ENCODE data around the gene SLC6A18. TPM values are rescaled to one million over a fixed set of nuclear protein-coding genes. Genes with fewer than 3 reads are reported as not detected.
A peak's percentile ranks its signal among the peaks of the same experiment; 100 is the strongest.

SLC6A18 gene
- total and polyA plus RNA-seq, 2 of the 13 experiments (the other 11 are each of a cell fraction or from before 2014, with no cell fraction given): not detected

- no peak for TF ChIP-seq ZNF816 (CRISPR knock-in tag; IDR thresholded peaks at IDR 0.05; ENCODE audit: borderline replicate concordance)
- TF ChIP-seq GFI1 (CRISPR knock-in tag; IDR thresholded peaks at IDR 0.05; ENCODE audit: borderline replicate concordance): no peak; the same call in 1 of the 2 replicates
- TF ChIP-seq HMG20B (CRISPR knock-in tag; conservative IDR thresholded peaks at IDR 0.05): 0 out of 2 replicates have a peak, but pooled peaks have one; percentile 24
- peak; percentile 44; the same call in 1 of the 2 replicates for TF ChIP-seq REPIN1 (CRISPR knock-in tag; IDR thresholded peaks at IDR 0.05; ENCODE audit: borderline replicate concordance, low read depth)
- TF ChIP-seq MTA3 (CRISPR knock-in tag; IDR thresholded peaks at IDR 0.05): no peak
- peak; percentile 71 for TF ChIP-seq POLR2G (IDR thresholded peaks at IDR 0.05; ENCODE audit: low read depth, low read length)
- peak; percentile 82 for TF ChIP-seq DPF2 (CRISPR knock-in tag; IDR thresholded peaks at IDR 0.05; ENCODE audit: borderline replicate concordance, low read depth)
- 0 out of 2 replicates have a peak, but pooled peaks have one; percentile 20 for TF ChIP-seq KDM1A (CRISPR knock-in tag; IDR thresholded peaks at IDR 0.05)
- TF ChIP-seq ATF1 (CRISPR knock-in tag; IDR thresholded peaks at IDR 0.05): no peak
- no peak for TF ChIP-seq STAT6 (CRISPR knock-in tag; IDR thresholded peaks at IDR 0.05; ENCODE audit: borderline replicate concordance)
- TF ChIP-seq KMT2A (CRISPR knock-in tag; IDR thresholded peaks at IDR 0.05): peak; percentile 13; the same call in 1 of the 2 replicates
- TF ChIP-seq, protein P1, sequence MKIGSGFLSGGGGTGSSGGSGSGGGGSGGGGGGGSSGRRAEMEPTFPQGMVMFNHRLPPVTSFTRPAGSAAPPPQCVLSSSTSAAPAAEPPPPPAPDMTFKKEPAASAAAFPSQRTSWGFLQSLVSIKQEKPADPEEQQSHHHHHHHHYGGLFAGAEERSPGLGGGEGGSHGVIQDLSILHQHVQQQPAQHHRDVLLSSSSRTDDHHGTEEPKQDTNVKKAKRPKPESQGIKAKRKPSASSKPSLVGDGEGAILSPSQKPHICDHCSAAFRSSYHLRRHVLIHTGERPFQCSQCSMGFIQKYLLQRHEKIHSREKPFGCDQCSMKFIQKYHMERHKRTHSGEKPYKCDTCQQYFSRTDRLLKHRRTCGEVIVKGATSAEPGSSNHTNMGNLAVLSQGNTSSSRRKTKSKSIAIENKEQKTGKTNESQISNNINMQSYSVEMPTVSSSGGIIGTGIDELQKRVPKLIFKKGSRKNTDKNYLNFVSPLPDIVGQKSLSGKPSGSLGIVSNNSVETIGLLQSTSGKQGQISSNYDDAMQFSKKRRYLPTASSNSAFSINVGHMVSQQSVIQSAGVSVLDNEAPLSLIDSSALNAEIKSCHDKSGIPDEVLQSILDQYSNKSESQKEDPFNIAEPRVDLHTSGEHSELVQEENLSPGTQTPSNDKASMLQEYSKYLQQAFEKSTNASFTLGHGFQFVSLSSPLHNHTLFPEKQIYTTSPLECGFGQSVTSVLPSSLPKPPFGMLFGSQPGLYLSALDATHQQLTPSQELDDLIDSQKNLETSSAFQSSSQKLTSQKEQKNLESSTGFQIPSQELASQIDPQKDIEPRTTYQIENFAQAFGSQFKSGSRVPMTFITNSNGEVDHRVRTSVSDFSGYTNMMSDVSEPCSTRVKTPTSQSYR (CRISPR knock-in tag; IDR thresholded peaks at IDR 0.05; ENCODE audit: borderline replicate concordance): peak; percentile 55; the same call in 1 of the 2 replicates
- TF ChIP-seq ZNF136 (CRISPR knock-in tag; IDR thresholded peaks at IDR 0.05; ENCODE audit: low read depth): peak; percentile 33; the same call in 1 of the 2 replicates
- TF ChIP-seq ZNF737 (CRISPR knock-in tag; IDR thresholded peaks at IDR 0.05; ENCODE audit: borderline replicate concordance): 0 out of 2 replicates have a peak, but pooled peaks have one; percentile 67
- no peak for TF ChIP-seq ZBTB25 (CRISPR knock-in tag; IDR thresholded peaks at IDR 0.05)
- TF ChIP-seq, protein P2, sequence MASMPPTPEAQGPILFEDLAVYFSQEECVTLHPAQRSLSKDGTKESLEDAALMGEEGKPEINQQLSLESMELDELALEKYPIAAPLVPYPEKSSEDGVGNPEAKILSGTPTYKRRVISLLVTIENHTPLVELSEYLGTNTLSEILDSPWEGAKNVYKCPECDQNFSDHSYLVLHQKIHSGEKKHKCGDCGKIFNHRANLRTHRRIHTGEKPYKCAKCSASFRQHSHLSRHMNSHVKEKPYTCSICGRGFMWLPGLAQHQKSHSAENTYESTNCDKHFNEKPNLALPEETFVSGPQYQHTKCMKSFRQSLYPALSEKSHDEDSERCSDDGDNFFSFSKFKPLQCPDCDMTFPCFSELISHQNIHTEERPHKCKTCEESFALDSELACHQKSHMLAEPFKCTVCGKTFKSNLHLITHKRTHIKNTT (CRISPR knock-in tag; IDR thresholded peaks at IDR 0.05): 0 out of 2 replicates have a peak, but pooled peaks have one; percentile 27
- TF ChIP-seq CBFB (CRISPR knock-in tag; IDR thresholded peaks at IDR 0.05): 0 out of 2 replicates have a peak, but pooled peaks have one; percentile 32
- no peak for TF ChIP-seq NAIF1 (CRISPR knock-in tag; IDR thresholded peaks at IDR 0.05; ENCODE audit: borderline replicate concordance)
- TF ChIP-seq, protein P3, sequence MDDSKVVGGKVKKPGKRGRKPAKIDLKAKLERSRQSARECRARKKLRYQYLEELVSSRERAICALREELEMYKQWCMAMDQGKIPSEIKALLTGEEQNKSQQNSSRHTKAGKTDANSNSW (CRISPR knock-in tag; IDR thresholded peaks at IDR 0.05; ENCODE audit: borderline replicate concordance): no peak
These were observed 39.4 kb upstream of the SLC6A18 start (continued) for GRCh38 chr5:1185629-1186350.

Data from HepG2 (cell line).